ENCODE data around the gene PCBP3. TPM values are rescaled to one million over a fixed set of nuclear protein-coding genes. Genes with fewer than 3 reads are reported as not detected.

PCBP3 gene
- total and polyA plus RNA-seq, 4 donors, result 0.36 to 1.6 (median 0.42) TPM

- no peaks in the 10 kb centered on the region for H3K36me3 ChIP-seq (ENCODE audit: control insufficient read depth in 4 of 4, insufficient read depth in 3 of 4, low read depth in 1 of 4, low read length in 3 of 4)
Measured at GRCh38 chr21:45792682-45793383, 149.3 kb downstream of the PCBP3 start.

More at GRCh38 chr21:45792682-45793383, 149.3 kb downstream of the PCBP3 start:
- Histone ChIP-seq H3K27ac (ENCODE audit: low read depth in 1 of 2, low read length in 2 of 2) (no peak overlapping the region), H3K4me3 (ENCODE audit: low read depth in 1 of 3, low read length in 3 of 3) (no peak overlapping the region), H3K27me3 (ENCODE audit: control insufficient read depth in 4 of 4, insufficient read depth in 4 of 4, low read length in 3 of 4) (peaks cover 0 to 3% (median 0%) of the 10 kb centered on the region in 4 donors), H3K9me3 (ENCODE audit: control insufficient read depth in 4 of 4, low read length in 3 of 4) (no peaks in the 10 kb centered on the region), H3K9ac (ENCODE audit: low read depth in 1 of 2, low read length in 2 of 2) (no peak overlapping the region), H3K4me1 (ENCODE audit: control insufficient read depth in 4 of 4, insufficient read depth in 4 of 4, low read length in 3 of 4) (no peaks in the 10 kb centered on the region)
- 86% methylated on average over 22 of the region's 22 CpGs for WGBS
- TF ChIP-seq CTCF (IDR thresholded peaks at IDR 0.05; ENCODE audit: low read depth, low read length, missing input control) (no peak), MAX (IDR thresholded peaks at IDR 0.05) (no peak), GABPA (IDR thresholded peaks at IDR 0.05 in 1 of 2, conservative IDR thresholded peaks at IDR 0.05 in 1 of 2) (no peak), HNF4A (conservative IDR thresholded peaks at IDR 0.05) (no peak), HNF4G (IDR thresholded peaks at IDR 0.05) (no peak), REST (IDR thresholded peaks at IDR 0.05) (no peak), SP1 (IDR thresholded peaks at IDR 0.05) (no peak), RXRA (IDR thresholded peaks at IDR 0.05) (no peak), EGR1 (IDR thresholded peaks at IDR 0.05; ENCODE audit: low read depth in 2 of 2) (no peak), FOXA2 (IDR thresholded peaks at IDR 0.05) (no peak), FOXA1 (IDR thresholded peaks at IDR 0.05) (no peak), ATF3 (IDR thresholded peaks at IDR 0.05) (no peak), ZBTB33 (IDR thresholded peaks at IDR 0.05) (no peak), YY1 (IDR thresholded peaks at IDR 0.05) (no peak), NR2F2 (IDR thresholded peaks at IDR 0.05) (no peak), TAF1 (conservative IDR thresholded peaks at IDR 0.05) (no peak), RAD21 (IDR thresholded peaks at IDR 0.05) (no peak)
- no peak for DNase-seq (ENCODE audit: low spot score)
